ENCODE results near the gene DHRSX.
"Not testable (repeated sequence)": the region's sequence is repeated elsewhere in the genome, so short reads cannot be mapped to it uniquely, and the experiment has no call there.

DHRSX gene

DNA sequence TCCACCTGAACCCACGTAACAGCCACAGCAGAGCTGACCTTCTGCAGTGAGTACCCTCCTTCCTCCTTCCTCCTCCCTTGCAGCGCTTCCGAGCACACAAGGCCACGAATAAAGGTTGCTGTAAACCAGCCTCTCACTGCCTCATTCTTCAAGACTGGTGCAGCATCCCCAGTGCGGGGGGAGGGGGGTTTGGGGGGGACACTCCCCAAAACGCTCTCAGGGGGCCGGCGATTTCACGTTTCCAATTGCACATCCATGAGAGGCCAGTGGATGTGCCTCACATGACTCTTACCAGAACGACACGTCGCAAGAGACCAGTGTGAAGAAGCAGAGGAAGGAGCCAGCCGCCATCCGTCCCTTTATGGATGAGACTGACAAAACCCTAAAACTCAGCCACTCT, 5.2 kb downstream of the DHRSX start:
- DNase-seq: no peak

DNA sequence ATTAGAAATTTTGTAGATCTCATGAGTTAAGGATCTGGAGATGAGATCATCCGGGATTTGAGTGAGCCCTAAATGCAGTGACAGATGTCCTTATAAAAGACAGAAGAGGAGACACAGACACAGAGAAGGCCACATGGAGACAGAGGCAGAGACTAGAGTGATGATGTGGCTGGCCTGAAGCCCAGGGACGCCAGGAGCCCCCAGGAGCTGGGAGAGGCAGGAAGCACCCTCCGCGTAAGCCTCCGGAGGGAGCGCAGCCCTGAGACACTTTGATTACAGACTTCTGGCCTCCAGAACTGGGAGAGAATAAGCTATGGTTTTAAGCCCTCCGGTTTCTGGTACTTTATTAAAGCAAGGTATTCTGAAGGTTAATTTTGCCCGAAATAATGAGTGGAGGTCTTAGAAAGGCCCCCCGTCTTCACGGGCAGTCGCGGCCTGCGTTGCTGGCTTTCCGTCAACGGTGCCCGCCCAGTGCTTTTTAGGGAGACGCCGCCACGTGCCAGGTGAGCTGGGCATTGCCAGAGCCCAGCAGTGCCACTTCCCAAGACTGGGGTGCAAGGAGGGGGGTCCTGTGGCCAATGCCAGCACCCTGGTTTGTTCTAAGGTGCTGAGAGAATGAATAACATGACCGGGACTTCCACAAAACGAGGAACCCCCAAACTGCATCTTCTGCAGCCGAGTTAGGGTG, 8.1 kb downstream of the DHRSX start:
- no peak for DNase-seq

DNA sequence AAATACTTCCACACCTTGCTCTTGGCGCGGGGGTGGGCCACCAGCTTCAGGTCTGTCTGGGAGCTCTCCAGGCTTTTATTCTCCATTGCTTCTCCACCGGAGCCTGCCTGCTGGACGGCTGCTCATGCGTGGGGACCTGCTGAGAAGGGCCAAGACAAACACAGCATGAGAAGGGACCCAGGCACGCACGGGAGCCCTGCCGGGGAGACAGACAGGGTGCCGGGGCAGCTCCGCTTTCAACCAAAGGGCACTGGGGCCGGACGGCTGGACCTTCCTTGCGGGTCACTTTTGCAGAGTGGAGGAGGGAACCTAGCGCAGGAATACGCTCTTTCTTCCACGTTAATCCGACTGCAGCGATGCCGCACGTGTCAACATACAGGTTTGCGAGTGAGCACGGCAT, 10.1 kb downstream of the DHRSX start:
- no peak for DNase-seq

DNA sequence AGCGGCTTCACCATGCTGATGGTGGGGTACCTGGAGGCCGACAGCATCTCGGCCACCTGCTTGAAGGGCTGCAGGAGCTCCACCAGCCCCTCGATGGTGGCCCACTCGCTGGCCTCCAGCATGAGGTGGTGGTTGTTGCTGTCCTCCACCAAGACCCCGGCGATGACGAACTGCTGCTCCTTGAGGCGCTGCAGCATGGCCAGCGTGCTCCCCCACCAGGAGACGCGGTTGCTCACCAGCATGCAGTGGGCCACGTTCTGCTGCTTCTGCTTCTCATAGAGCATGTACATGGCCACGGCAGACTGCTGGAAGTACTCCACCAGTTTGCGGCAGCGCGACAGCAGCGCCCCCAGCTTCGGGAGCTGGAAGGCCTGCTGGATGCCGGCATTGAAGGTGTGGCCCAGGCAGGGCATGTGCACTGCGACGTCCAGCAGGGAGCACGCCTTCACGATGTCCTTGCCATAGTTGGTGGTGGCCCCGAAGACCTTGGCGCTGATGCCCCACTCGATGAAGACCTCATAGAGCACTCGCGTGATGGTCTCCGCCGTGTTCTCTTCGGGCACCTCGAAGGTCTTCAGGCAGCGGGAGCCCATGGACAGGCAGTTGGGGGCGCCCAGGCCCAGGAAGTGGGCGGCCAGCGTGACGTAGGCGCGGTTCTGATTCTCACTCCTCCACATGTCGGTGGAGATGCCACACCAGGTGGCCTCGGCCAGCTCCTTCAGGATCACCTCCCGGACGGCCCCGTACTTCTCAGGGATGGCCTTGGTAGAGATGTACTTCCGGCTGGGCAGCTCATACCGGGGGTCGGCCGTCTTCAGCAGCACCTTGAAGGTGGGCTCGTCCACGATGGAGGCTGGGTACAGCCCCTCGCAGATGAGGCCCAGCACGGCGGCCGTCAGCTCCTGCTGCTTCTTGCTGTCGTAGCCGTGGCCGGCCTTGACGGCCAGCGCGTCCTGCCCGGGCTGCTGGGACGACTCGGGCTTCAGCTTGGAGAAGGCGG, 11.0 kb downstream of the DHRSX start:
- DNase-seq: no peak

DNA sequence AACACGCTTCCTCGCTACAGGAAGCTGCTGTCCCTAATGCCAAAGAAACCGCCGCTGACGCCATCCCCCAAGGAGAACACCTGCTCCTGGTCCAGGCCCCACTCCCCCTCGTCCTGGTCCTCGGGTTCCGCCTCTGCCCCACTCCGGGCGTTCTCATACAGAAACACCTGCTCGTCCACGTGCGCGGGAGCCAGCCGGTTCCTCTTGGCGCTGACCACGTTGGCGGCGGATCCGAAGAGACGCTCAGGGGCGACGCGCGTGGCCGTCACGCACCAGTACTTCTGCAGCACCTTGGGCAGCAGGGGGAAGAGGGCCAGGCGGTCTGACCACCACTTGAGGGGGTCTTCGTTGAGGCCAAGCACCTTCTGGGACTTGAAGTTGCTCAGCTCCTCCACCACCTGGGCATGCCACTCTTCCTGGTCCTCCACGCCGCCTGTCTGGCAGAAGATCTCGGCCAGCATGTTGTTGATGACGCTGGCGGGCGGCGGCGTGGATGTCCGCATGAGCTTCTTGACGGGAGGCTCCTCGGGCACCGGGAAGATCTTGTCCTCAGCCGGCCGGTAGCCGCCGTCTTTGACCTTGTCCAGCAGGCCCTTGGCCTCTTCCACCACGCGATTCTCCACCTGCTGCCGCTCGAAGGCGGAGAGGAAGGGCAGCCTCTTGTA, 12.0 kb downstream of the DHRSX start:
- no peak for DNase-seq

DNA sequence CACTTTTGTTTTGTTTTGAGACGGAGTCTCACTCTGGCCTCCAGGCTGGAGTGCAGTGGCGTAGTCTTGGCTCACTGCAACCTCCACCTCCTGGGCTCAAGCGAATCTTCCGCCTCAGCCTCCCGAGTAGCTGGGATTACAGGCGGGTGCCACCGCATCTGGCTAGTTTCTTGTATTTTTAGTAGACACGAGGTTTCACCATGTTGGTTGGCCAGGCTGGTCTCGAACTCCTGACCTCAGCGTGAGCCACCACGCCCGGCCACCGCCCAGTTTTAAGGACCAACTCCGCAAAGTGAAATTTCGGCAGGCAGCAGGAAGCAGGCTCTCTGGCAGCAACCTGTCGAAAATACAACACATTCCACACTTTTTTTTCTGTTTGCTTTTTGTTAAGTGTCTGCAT, 13.4 kb downstream of the DHRSX start:
- DNase-seq: no peak

DNA sequence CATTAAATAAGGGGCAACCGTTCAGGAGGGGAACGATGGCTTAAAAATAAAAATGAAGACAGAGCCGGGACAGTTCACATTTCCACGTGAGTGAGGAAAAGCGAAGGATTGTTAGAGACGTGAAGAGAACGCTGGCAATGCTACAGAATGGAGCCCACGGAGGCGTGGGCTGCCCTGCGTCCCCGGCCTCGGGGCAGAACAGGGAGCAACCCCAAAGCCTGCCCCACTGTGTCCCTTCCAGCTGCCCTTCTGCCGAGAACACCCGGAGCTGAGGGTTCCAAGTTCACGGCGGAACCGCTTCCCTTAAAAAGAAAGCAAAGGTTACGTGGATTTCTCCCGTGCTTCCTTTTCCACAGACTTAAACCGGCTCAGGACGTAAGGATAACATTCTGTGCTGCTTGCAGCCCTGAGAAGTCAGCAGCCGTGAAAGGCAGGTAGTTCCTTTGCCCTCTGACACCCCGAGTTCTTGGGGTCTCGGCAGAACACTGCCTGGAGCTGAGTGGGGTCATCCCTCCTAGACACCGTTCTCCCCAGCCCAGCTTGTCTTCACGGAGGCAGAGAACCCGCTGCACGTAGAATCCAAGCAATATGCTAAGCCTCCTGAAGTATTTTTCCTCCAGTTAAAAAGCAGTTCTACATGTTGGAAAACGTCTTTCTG, 14.2 kb downstream of the DHRSX start:
- DNase-seq: no peak

DNA sequence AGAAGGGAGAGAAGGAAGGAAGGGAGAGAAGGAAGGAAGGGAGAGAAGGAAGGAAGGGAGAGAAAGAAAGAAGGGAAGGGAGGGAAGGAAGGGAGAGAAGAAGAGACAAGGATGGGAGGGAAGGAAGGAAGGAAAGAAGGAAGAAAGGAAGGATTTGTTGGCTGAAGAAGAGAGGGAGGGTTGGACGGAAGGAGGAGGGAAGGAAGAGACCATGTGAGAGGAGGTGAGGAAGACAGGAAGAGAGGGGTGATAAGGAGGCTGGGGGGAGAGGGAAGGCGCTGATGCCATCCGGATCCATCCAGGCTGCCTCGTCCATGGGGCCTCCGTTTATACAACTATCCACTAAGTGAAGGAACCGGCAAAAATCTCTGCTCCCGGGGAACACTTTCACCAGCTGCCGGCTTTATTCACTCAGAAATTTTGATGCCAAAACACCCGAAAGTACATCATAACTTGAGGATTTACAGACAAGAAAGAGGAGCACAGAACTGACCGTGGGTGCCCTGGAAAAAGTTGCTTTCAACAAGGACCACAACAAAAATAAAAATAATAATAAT, 14.9 kb downstream of the DHRSX start:
- no peak for DNase-seq

DNA sequence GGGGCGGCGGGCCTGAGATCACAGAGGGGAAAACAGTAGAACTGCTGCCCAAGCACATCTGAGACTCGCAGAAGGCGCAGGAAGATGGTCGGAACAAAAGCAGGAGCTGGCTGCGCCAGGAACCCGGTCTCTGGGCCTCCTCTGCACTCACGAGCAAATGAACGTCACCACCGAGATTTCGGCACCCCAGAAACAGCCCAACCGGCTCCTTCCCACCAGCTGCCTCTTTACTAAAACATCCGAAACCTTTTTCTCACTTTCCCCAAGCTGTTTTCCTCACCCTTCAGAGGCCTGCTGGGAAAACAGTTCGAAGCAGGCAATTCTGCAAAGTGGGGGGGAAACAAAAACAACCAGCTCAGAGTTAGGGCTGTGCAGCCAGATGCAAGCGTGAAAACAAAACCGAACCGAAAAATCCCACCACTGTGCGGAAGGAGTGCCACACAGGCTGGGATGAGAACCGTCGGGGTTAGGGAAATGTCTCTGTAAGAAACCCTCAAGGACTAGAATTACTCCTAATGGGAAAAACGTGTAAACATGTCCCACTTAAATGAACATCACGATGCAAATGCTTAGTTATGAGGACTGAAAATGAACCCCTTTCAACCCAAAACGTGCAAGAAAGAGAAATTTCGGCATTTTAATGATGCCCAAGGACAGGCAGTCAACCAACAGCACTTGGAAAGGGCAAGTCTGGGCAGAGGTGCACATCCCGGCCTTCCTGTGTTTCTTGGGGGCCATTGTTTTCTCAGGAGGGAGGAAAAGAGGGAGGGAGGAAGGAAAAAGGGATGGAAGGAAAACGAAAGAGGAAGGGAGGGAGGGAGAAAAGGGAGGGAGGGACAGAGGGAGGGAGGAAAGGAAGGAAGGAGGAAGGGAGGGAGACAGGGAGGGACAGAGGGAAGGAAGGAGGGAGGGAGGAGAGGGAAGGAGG, 15.8 kb downstream of the DHRSX start:
- no peak for DNase-seq

DNA sequence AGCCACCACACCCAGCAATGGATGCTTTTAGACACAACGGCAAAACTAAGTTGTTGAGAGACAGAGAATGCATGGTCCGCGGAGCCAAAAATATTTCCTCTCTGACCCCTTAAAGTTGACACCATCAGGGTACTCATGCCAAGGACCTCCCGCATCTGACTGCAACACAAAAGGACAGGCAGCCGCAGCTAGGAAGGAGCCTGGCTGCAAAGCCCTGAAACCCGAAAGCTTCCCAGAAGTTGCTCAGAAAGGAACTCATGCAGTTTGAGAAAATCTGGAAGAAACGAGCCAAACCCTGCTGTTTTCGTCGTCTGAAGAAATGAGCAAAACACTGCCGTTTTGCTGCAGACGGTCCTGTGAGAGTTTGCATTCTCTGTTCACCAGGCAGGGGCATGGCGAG, 16.5 kb downstream of the DHRSX start:
- DNase-seq: no peak

DNA sequence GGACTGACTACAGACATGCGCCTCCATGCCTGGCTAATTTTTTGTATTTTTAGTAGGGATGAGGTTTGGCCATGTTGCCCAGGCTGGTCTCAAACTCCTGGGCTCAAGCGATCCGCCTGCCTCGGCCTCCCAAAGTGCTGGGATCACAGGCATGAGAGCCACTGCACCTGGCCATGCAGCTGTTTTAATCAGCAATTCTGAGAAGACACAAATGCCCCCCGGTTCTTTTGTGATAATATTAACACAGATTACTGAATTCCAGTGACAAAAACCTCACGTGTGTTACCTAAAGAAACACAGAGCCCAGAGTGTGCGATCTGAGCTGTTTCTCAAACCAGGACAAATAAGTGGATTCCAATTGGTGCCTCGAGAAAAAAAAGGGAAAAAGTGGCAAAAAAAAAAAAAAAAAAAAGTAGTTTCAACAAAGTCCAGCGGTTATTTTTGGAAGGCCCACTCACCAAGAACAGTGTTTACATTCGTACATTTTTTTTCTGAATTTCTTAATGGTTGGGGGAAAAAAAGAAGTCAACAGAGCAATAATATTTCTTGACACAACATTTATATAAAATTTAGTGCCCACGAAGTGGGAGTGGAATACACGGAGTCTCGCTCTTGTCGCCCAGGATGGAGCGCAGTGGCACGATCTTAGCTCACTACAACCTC, 17.2 kb downstream of the DHRSX start:
- DNase-seq: no peak

DNA sequence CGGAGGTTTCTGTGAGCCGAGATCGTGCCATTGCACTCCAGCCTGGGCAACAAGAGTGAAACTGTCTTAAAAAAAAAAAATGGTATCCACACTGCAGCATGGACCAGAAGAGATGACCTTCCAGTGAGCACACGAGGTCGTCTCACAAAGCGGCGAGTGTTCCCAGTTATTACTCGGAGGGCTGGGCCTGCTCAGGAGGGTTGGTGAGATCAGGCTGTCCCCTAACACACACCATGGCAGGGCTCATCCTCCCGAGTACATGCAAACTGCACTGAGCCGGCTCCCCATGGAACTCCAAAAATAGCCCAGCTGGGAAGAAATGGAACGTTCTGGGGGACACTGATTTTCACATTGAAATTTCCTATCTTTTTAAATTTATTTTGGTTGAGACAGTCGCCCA, 19.2 kb downstream of the DHRSX start:
- not testable (repeated sequence) for DNase-seq

DNA sequence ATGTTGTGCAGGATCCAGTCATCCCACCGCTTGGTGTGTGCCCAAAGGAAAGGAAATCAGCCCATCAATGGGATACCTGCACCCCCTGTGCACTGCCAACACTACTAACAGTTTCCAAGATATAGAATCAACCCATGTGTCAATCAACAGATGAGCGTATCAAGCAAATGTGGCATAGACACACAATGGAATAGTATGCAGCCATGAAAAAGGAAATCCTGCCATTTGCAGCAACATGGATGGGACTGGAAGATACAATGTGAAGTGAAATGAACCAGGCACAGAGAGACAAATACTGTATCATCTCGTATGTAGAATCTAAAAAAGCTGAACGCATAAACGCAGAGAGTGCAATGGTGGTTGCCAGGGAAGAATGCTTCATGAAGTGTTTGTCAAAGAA, 20.8 kb downstream of the DHRSX start:
- DNase-seq: not testable (repeated sequence)

DNA sequence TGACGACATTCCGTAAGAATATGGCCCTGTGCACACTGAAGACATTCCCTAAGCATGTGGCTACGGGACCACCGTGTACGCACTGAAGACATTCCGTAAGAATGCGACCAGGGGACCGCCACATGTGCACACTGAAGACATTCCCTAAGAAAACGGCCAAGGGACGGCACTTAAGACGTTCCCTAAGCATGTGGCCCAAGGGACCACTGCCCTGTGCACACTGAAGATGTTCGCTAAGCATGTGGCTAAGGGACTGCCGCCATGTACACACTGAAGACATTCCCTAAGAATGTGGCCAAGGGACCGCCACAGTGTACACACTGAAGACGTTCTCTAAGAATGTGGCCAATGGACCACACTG, 21.4 kb downstream of the DHRSX start:
- DNase-seq: no peak

DNA sequence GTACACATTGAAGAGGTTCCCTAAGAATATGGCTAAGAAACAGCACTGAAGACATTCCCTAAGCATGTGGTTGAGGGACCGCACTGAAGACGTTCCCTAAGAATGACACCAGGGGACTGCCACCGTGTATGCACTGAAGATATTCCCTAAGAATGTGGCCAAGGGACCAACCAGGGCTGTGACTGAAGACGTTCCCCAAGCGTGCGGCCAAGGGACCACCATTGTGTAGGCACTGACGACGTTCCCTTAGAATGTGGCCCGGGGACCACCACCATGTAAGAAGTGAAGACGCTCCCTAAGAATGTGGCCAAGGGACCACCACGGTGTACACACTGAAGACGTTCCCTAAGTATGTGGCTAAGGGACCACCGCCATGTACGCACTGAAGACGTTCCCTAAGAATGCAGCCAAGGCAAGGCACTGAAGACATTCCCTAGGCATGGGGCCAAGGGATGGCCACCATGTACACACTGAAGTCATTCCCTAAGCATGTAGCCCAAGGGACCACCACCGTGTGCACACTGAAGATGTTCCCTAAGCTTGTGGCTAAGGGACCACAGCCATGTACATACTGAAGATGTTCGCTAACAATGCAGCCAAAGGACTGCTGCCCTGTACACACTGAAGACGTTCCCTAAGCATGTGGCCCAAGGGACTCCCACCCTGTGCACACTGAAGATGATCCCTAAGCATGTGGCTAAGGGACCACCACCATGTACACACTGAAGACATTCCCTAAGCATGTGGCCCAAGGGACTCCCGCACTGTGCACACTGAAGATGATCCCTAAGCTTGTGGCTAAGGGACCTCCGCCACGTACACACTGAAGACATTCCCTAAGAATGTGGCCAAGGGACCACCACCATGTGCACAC, 22.0 kb downstream of the DHRSX start:
- DNase-seq: no peak

DNA sequence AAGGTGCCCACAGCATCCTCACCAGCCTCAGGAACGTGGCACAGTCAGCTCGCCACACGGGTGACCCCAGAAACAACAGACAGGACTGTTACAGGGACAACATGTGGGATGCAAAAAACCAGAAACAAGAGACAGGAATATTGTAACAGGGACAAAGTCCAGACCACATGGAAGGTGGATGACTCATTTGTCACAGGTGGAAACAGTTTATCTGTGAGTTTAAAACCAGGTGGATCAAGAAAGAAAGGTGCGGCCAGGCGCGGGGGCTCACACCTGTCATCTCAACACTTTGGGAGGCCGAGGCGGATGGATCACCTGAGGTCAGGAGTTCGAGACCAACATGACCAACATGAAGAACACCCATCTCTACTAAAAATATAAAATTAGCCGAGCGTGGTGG, 23.5 kb downstream of the DHRSX start:
- not testable (repeated sequence) for DNase-seq

DNA sequence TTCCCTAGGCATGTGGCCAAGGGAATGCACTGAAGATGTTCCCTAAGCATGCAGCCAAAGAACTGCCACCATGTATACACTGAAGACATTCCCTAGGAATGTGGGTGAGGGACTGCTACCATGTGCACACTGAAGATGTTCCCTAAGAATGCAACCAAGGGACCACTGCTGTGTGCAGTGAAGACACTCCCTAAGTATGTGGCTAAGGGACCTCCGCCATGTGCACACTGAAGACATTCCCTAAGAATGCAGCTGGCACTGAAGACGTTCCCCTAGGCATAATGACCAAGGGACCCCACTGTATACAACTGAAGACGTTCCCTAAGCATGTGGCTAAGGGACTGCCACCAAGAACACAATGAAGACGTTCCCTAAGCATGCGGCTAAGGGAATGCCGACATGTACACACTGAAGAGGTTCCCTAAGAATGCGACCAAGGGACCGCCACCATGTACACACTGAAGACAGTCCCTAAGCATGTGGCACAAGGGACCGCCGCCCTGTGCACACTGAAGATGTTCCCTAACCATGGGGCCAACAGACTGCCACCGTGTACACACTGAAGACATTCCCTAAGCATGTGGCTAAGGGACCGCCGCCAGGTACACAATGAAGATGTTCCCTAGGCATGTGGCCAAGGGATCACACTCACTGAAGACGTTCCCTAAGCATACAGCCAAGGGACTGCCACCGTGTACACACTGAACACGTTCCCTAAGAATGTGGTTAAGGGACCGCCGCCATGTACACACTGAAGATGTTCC, 25.6 kb downstream of the DHRSX start:
- DNase-seq: no peak

DNA sequence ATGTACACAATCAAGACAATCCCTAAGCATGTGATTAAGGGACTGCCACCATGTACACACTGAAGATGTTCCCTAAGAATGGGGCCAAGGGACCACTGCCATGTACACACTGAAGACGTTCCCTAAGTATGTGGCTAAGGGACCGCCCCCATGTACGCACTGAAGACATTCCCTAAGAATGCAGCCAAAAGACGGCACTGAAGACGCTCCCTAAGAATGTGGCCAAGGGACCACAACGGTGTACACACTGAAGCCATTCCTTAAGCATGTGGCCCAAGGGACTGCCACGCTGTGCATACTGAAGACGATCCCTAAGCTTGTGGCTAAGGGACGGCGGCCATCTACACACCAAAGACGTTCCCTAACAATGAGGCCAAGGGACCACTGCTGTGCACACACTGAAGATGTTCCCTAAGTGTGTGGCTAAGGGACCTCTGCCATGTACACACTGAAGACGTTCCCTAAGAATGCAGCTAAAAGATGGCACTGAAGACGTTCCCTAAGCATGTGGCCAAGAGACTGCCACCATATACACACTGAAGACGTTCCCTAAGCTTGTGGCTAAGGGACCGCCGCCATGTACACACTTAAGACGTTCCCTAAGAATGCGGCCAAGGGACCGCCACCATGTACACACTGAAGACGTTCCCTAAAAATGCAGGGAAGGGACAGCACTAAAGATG, 26.4 kb downstream of the DHRSX start:
- DNase-seq: no peak

DNA sequence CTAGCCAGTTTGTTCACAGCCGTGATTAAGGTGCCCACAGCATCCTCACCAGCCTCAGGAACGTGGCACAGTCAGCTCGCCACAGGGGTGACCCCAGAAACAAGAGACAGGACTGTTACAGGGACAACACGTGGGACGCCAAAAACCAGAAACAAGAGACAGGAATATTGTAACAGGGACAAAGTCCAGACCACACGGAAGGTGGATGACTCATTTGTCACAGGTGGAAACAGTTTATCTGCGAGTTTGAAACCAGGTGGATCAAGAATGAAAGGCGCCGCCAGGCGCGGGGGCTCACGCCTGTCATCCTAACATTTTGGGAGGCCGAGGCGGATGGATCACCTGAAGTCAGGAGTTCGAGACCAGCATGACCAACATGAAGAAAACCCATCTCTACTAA, 27.7 kb downstream of the DHRSX start:
- not testable (repeated sequence) for DNase-seq
